OCI-LY1 (cell line): ENCODE measurements around the gene SH3BP4.

Experiments
- H2AFZ ChIP-seq: fragments of 200-600 bp; sonication (generic), shearing (Covaris generic); 2 replicates; pipeline ENCODE4 v1.6.0; 2014; ENCODE audit warnings: antibody characterized with exemption, mild to moderate bottlenecking, low read length
- H3F3A ChIP-seq: fragments of 200-600 bp; sonication (generic), shearing (Covaris generic); 2 replicates; pipeline ENCODE4 v1.6.0; 2014; ENCODE audit warnings: mild to moderate bottlenecking, antibody characterized with exemption, low read length, moderate library complexity; ENCODE audit not compliant: insufficient read depth
- H3K27ac ChIP-seq: fragments of 200-600 bp; sonication (generic); 2 replicates; pipeline ENCODE4 v1.5.1; 2014; ENCODE audit warnings: low read length, mixed run types, mild to moderate bottlenecking, low read depth; ENCODE audit not compliant: poor library complexity, severe bottlenecking
- H3K27me3 ChIP-seq: fragments of 200-600 bp; sonication (generic); 2 replicates; pipeline ENCODE4 v1.6.0; 2014; ENCODE audit warnings: antibody characterized with exemption, mild to moderate bottlenecking, low read length, moderate library complexity; ENCODE audit not compliant: insufficient read depth
- H3K36me3 ChIP-seq: fragments of 200-600 bp; sonication (generic); 2 replicates; pipeline ENCODE4 v1.6.1; 2014; ENCODE audit warnings: mild to moderate bottlenecking, antibody characterized with exemption, low read length, moderate library complexity, mixed read lengths; ENCODE audit not compliant: insufficient read depth
- H3K4me1 ChIP-seq: fragments of 200-600 bp; sonication (generic); 2 replicates; pipeline ENCODE4 v1.5.1; 2014; ENCODE audit warnings: mild to moderate bottlenecking, low read length, moderate library complexity; ENCODE audit not compliant: insufficient read depth, severe bottlenecking
- H3K4me2 ChIP-seq: fragments of 200-600 bp; sonication (generic), shearing (Covaris generic); 2 replicates; pipeline ENCODE4 v1.6.1; 2014; ENCODE audit warnings: low read length
- H3K4me3 ChIP-seq: fragments of 200-600 bp; sonication (generic); 2 replicates; pipeline ENCODE4 v1.5.1; 2014; ENCODE audit warnings: low read length, low read depth, mild to moderate bottlenecking, mixed read lengths; ENCODE audit not compliant: poor library complexity, severe bottlenecking
- H3K79me2 ChIP-seq: fragments of 200-600 bp; shearing (Covaris generic); 2 replicates; pipeline ENCODE4 v1.6.1; 2016; ENCODE audit warnings: mixed run types, low read length, mixed read lengths; ENCODE audit not compliant: insufficient read depth
- H3K9ac ChIP-seq: fragments of 200-600 bp; sonication (generic), shearing (Covaris generic); 2 replicates; pipeline ENCODE4 v1.6.1; 2014; ENCODE audit warnings: mild to moderate bottlenecking, low read length, mixed read lengths
- H3K9me2 ChIP-seq: fragments of 200-600 bp; sonication (generic), shearing (Covaris generic); 2 replicates; pipeline ENCODE4 v1.6.1; 2014; ENCODE audit warnings: low read depth, mild to moderate bottlenecking, low read length, mixed read lengths
- H3K9me3 ChIP-seq: fragments of 200-600 bp; shearing (Covaris generic); 2 replicates; pipeline ENCODE4 v1.6.1; 2014; ENCODE audit warnings: low read length, mixed read lengths
- H4K20me1 ChIP-seq: fragments of 200-600 bp; sonication (generic), shearing (Covaris generic); 2 replicates; pipeline ENCODE4 v1.6.0; 2016; ENCODE audit warnings: mild to moderate bottlenecking, low read length; ENCODE audit not compliant: insufficient read depth
- CTCF ChIP-seq: fragments of 200-600 bp; sonication (generic), shearing (Covaris generic); IDR thresholded peaks from 2 replicates; pipeline ENCODE4 v1.5.1; 2017; ENCODE audit warnings: mild to moderate bottlenecking, antibody characterized with exemption, low read length, moderate library complexity, mixed read lengths
- EZH2 ChIP-seq: fragments of 200-600 bp; sonication (generic), shearing (Covaris generic); IDR thresholded peaks from 2 replicates; pipeline ENCODE4 v1.8.0; 2017; ENCODE audit warnings: borderline replicate concordance, mixed run types, mild to moderate bottlenecking, antibody characterized with exemption, low read length, moderate library complexity, mixed read lengths

SH3BP4 gene

GRCh38 chr2:235005023-235005422 is 53.2 kb downstream of the SH3BP4 start:
- TF ChIP-seq CTCF: no peak
- TF ChIP-seq EZH2: no peak
- H3K27ac ChIP-seq: no peak overlapping the region
- H3K27me3 ChIP-seq: no peaks in the 10 kb centered on the region
- H3K79me2 ChIP-seq: no peaks in the 10 kb centered on the region
- H3F3A ChIP-seq: no peaks in the 10 kb centered on the region
- H3K4me3 ChIP-seq: no peak overlapping the region
- H3K9ac ChIP-seq: no peak overlapping the region
- H3K9me3 ChIP-seq: no peaks in the 10 kb centered on the region
- H2AFZ ChIP-seq: no peak overlapping the region
- no peaks in the 10 kb centered on the region for H3K4me1 ChIP-seq
- no peak overlapping the region for H3K4me2 ChIP-seq
- no peaks in the 10 kb centered on the region for H4K20me1 ChIP-seq
- no peaks in the 10 kb centered on the region for H3K9me2 ChIP-seq
- H3K36me3 ChIP-seq: no peaks in the 10 kb centered on the region

DNA sequence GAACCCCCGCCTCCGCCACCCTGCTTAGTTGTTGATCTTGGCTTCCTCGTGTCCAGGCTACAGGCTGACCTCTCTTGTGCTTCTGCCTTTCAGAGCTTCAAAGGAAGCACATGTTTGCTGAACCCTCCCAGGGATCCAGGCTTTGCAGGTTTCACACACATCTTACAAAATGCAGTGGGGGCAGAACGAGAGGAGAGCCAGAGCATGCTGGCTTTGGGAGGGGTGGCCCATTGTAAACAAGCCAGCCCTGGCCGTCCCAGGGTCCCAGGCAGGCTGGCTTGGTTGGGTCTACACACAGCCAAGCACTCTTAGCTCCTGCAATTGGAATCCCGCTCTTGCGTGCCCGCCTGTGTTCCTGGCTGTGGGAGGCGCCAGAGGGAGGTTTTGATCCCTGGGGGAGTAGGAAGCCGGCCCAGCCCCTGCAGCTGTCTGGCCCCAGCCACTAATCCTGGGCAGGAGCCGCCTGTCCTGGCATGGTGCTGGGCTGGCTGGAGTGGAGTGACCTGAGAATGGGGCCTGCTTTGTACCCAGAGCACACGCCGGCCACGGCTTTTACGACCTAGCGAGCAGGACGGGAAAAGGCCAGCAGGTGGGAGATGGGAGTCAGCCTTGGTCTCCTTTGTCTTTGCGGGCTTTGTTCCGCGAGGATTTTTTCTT is 53.9 kb downstream of the SH3BP4 start:
- no peaks in the 10 kb centered on the region for H3K36me3 ChIP-seq
- H3K9ac ChIP-seq: no peak overlapping the region
- no peaks in the 10 kb centered on the region for H3F3A ChIP-seq
- no peak overlapping the region for H3K4me2 ChIP-seq
- H3K9me2 ChIP-seq: no peaks in the 10 kb centered on the region
- no peaks in the 10 kb centered on the region for H3K27me3 ChIP-seq
- H3K9me3 ChIP-seq: no peaks in the 10 kb centered on the region
- H2AFZ ChIP-seq: no peak overlapping the region
- no peaks in the 10 kb centered on the region for H3K4me1 ChIP-seq
- no peak overlapping the region for H3K27ac ChIP-seq
- TF ChIP-seq EZH2 (no peak), CTCF (no peak)
- H3K79me2 ChIP-seq: no peaks in the 10 kb centered on the region
- H4K20me1 ChIP-seq: no peaks in the 10 kb centered on the region
- H3K4me3 ChIP-seq: no peak overlapping the region

- no peak overlapping the region for H3K27ac ChIP-seq
Measured at GRCh38 chr2:235006461-235006860, 54.6 kb downstream of the SH3BP4 start.

More at GRCh38 chr2:235006461-235006860, 54.6 kb downstream of the SH3BP4 start:
- Histone ChIP-seq H3K4me1 (no peaks in the 10 kb centered on the region), H3K79me2 (no peaks in the 10 kb centered on the region), H3K9ac (no peak overlapping the region), H3K4me2 (no peak overlapping the region), H3K4me3 (no peak overlapping the region), H2AFZ (no peak overlapping the region), H3K36me3 (no peaks in the 10 kb centered on the region), H3K9me3 (no peaks in the 10 kb centered on the region), H3K9me2 (no peaks in the 10 kb centered on the region), H4K20me1 (no peaks in the 10 kb centered on the region), H3F3A (no peaks in the 10 kb centered on the region), H3K27me3 (no peaks in the 10 kb centered on the region)
- TF ChIP-seq CTCF: no peak
- TF ChIP-seq EZH2: no peak
